Natural killer cell (primary cell): ENCODE results near the gene CERS6. TPM values are rescaled to one million over a fixed set of nuclear protein-coding genes. Genes with fewer than 3 reads are reported as not detected.

ENCODE experiments used
- ATAC-seq, 3 donors: fragments of 150-1000 bp in 2 of 3; fragments of 200-7000 bp in 1 of 3; cut with Tn5 transposase; 1 replicate in 1 of 3; 2 replicates in 2 of 3; pipeline ENCODE4 v1.10.0; 2021; ENCODE audit warnings: mild to moderate bottlenecking in 2 of 3, moderate library complexity in 2 of 3
- DNase-seq, 2 donors: peaks; one replicate each; pipeline versions ENCODE4 v3.0.0 to v3.0.0-alpha.2; 2013 to 2021; ENCODE audit warnings: mixed read lengths in 1 of 2
- H3K27ac ChIP-seq: one replicate; pipeline ENCODE4 v1.5.1; 2013; ENCODE audit warnings: mild to moderate bottlenecking, low read length
- H3K27me3 ChIP-seq: one replicate; pipeline ENCODE4 v1.6.1; 2013; ENCODE audit warnings: low read length; ENCODE audit not compliant: control insufficient read depth, insufficient read depth
- H3K36me3 ChIP-seq: one replicate; pipeline ENCODE4 v1.6.1; 2013; ENCODE audit warnings: low read length; ENCODE audit not compliant: control insufficient read depth, insufficient read depth
- H3K4me1 ChIP-seq: one replicate; pipeline ENCODE4 v1.6.1; 2013; ENCODE audit warnings: low read length; ENCODE audit not compliant: control insufficient read depth, insufficient read depth
- H3K4me3 ChIP-seq: one replicate; pipeline ENCODE4 v1.5.1; 2013; ENCODE audit warnings: low read length
- H3K9me3 ChIP-seq: one replicate; pipeline ENCODE4 v1.6.1; 2013; ENCODE audit warnings: low read length; ENCODE audit not compliant: control insufficient read depth, insufficient read depth
- H3K27ac Mint-ChIP-seq, 2 donors: one replicate each; pipeline ENCODE4 v1.8.0; 2022; ENCODE audit warnings: mild to moderate bottlenecking in 2 of 2, mixed read lengths in 2 of 2, moderate library complexity in 1 of 2
- H3K27me3 Mint-ChIP-seq, 2 donors: one replicate each; pipeline ENCODE4 v1.8.0; 2022; ENCODE audit warnings: low read depth in 2 of 2, mixed read lengths in 2 of 2
- H3K36me3 Mint-ChIP-seq: one replicate; pipeline ENCODE4 v1.8.0; 2022; ENCODE audit warnings: mixed read lengths
- H3K4me1 Mint-ChIP-seq, 2 donors: one replicate each; pipeline ENCODE4 v1.8.0; 2022; ENCODE audit warnings: mixed read lengths in 2 of 2
- H3K4me3 Mint-ChIP-seq: one replicate; pipeline ENCODE4 v1.8.0; 2022; ENCODE audit warnings: mild to moderate bottlenecking, moderate library complexity, mixed read lengths
- H3K9me3 Mint-ChIP-seq, 2 donors: one replicate each; pipeline ENCODE4 v1.8.0; 2022; ENCODE audit warnings: mixed read lengths in 2 of 2
- CTCF ChIP-seq: fragments of 200-600 bp; IDR thresholded peaks from one replicate; pipeline ENCODE4 v1.8.0; 2022; ENCODE audit warnings: antibody characterized with exemption
- WGBS: methylation state at CpG from one replicate; pipeline ENCODE4 v1.1.7; 2013; ENCODE audit warnings: missing lambda C conversion rate; ENCODE audit not compliant: insufficient coverage; 5-methylcytosine and 5-hydroxymethylcytosine counted together
- intact Hi-C: fragments of 100-400 bp; cut with micrococcal nuclease; formaldehyde crosslinking; loops from one replicate; pipeline ENCODE4 v1.14.2; 2022
- total RNA-seq, 4 donors: library from RNA; stranded (reverse); fragments of 120-200 nt in 1 of 4; gene quantifications; one replicate each; pipeline versions ENCODE4 v1.2.3 to v1.2.4, GENCODE V29; 2013 to 2022

The CERS6 gene
- total RNA-seq, 3 donors from 2014 or later (not counting 1 experiment from before 2014, with no cell fraction given) = 9.1 to 13.5 (median 11.8) TPM

- intact Hi-C loops = no loop called here
- H3K4me3 Mint-ChIP-seq = no peak overlapping the region
- Histone ChIP-seq H3K27ac (no peak overlapping the region), H3K4me1 (no peaks in the 10 kb centered on the region), H3K4me3 (no peak overlapping the region), H3K9me3 (no peaks in the 10 kb centered on the region), H3K36me3 (no peaks in the 10 kb centered on the region), H3K27me3 (no peaks in the 10 kb centered on the region)
- no peak for ATAC-seq
- peaks cover 6 to 11% of the 10 kb centered on the region in 2 donors for H3K4me1 Mint-ChIP-seq
- DNase-seq = no peak
- no peak for TF ChIP-seq CTCF
- peaks cover 0 to 5% of the 10 kb centered on the region in 2 donors for H3K27me3 Mint-ChIP-seq
- H3K36me3 Mint-ChIP-seq = no peaks in the 10 kb centered on the region
- H3K27ac Mint-ChIP-seq = no peak overlapping the region
- H3K9me3 Mint-ChIP-seq = no peaks in the 10 kb centered on the region
These were observed 33.5 kb upstream of the CERS6 start for GRCh38 chr2:168422584-168422983.

GRCh38 chr2:168424112-168424951, 31.7 kb upstream of the CERS6 start:
- H3K4me3 ChIP-seq = no peak overlapping the region
- no peaks in the 10 kb centered on the region for H3K4me1 ChIP-seq
- H3K27me3 ChIP-seq = no peaks in the 10 kb centered on the region
- ATAC-seq = no peak
- H3K36me3 Mint-ChIP-seq = no peaks in the 10 kb centered on the region
- H3K9me3 Mint-ChIP-seq = no peaks in the 10 kb centered on the region
- DNase-seq = no peak
- no peak overlapping the region for H3K27ac Mint-ChIP-seq
- H3K27me3 Mint-ChIP-seq = peaks cover 0 to 13% of the 10 kb centered on the region in 2 donors
- no peaks in the 10 kb centered on the region for H3K9me3 ChIP-seq
- H3K27ac ChIP-seq = no peak overlapping the region
- TF ChIP-seq CTCF = no peak
- intact Hi-C loops = no loop called here
- H3K4me1 Mint-ChIP-seq = peaks cover 6 to 11% of the 10 kb centered on the region in 2 donors
- no peak overlapping the region for H3K4me3 Mint-ChIP-seq
- 62% methylated on average over 1 of the region's 2 CpGs for WGBS
- H3K36me3 ChIP-seq = no peaks in the 10 kb centered on the region

- Histone ChIP-seq H3K9me3 (no peaks in the 10 kb centered on the region), H3K36me3 (no peaks in the 10 kb centered on the region), H3K27me3 (no peaks in the 10 kb centered on the region), H3K27ac (no peak overlapping the region), H3K4me3 (no peak overlapping the region), H3K4me1 (no peaks in the 10 kb centered on the region)
- no peak for TF ChIP-seq CTCF
- ATAC-seq (no peak), DNase-seq (no peak)
- H3K4me3 Mint-ChIP-seq = no peak overlapping the region
- intact Hi-C loops = no loop called here
- H3K9me3 Mint-ChIP-seq = no peaks in the 10 kb centered on the region
- peaks cover 6 to 8% of the 10 kb centered on the region in 2 donors for H3K4me1 Mint-ChIP-seq
- 80% methylated on average over 1 of the region's 3 CpGs for WGBS
- peaks cover 0 to 14% of the 10 kb centered on the region in 2 donors for H3K27me3 Mint-ChIP-seq
- no peaks in the 10 kb centered on the region for H3K36me3 Mint-ChIP-seq
- H3K27ac Mint-ChIP-seq = no peak overlapping the region
These were observed 31.1 kb upstream of the CERS6 start for GRCh38 chr2:168424971-168425370.

GRCh38 chr2:168426861-168427260, 29.2 kb upstream of the CERS6 start:
- no peak overlapping the region for H3K27ac Mint-ChIP-seq

More at GRCh38 chr2:168426861-168427260, 29.2 kb upstream of the CERS6 start:
- H3K9me3 Mint-ChIP-seq = no peaks in the 10 kb centered on the region
- no peak for TF ChIP-seq CTCF
- H3K9me3 ChIP-seq = no peaks in the 10 kb centered on the region
- 94% methylated on average over 1 of the region's 2 CpGs for WGBS
- H3K27me3 ChIP-seq = no peaks in the 10 kb centered on the region
- no peaks in the 10 kb centered on the region for H3K36me3 Mint-ChIP-seq
- ATAC-seq (no peak), DNase-seq (no peak)
- H3K27me3 Mint-ChIP-seq = peaks cover 0 to 12% of the 10 kb centered on the region in 2 donors
- intact Hi-C loops = no loop called here
- peaks cover 6 to 7% of the 10 kb centered on the region in 2 donors for H3K4me1 Mint-ChIP-seq
- H3K36me3 ChIP-seq = no peaks in the 10 kb centered on the region
- H3K4me3 Mint-ChIP-seq = no peak overlapping the region
- H3K4me3 ChIP-seq = no peak overlapping the region
- H3K27ac ChIP-seq = no peak overlapping the region
- H3K4me1 ChIP-seq = no peaks in the 10 kb centered on the region
